Limb (tissue), 2 donors: ENCODE measurements around the gene SLC14A1.

ENCODE experiments used
- DNase-seq, 2 donors: peaks; one replicate each; pipeline ENCODE4 v3.0.0-alpha.2; 2016; ENCODE audit errors: extremely low spot score in 2 of 2

Gene SLC14A1

DNA sequence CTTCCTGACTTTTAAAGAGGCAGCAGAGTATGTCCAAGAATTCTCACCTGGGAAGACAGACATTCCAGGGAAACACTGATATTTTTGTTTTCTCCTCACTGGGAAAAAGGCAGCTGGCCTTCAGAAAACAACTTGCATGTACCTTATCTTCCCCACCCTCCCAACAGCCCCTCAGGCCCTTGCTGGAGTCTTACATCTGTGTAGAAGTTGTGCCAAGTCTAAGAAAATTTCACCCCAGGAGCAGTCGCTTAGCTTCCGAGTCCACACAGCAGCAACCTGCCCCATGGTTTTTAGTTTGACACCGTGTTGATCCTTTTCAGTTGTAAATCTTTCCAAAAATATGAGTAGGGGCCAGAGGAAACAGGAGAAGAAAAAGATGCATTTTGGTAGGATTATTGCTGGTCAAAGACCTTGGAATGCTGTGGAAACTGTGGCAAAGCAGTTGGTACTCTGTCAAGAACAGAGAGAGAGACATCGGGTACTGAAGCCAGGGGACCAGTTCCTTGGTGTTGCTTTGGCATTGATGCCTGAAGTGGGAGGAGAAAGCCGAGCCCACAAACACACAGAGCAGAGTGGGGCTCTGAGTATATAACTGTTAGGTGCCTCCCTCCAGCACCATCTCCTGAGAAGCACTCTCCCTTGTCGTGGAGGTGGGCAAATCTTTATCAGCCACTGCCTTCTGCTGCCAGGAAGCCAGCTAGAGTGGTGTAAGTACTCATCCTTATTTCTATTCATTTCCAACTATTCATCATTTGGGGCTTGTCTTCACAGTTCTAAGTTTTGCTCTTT is at the start of gene SLC14A1:
TSS of gene SLC14A1 (plus strand) at position 615 of the 789 bp plus-strand sequence. CDS start 6,140 bp downstream, outside the sequence.
- no peak for DNase-seq

- no peak for DNase-seq
These were observed 46.6 kb upstream of the SLC14A1 start for GRCh38 chr18:45677276-45677807.

- DNase-seq, result no peak
These were observed 45.5 kb upstream of the SLC14A1 start for GRCh38 chr18:45678441-45678840.

GRCh38 chr18:45678850-45679249 is 45.1 kb upstream of the SLC14A1 start:
- DNase-seq, result no peak

DNA sequence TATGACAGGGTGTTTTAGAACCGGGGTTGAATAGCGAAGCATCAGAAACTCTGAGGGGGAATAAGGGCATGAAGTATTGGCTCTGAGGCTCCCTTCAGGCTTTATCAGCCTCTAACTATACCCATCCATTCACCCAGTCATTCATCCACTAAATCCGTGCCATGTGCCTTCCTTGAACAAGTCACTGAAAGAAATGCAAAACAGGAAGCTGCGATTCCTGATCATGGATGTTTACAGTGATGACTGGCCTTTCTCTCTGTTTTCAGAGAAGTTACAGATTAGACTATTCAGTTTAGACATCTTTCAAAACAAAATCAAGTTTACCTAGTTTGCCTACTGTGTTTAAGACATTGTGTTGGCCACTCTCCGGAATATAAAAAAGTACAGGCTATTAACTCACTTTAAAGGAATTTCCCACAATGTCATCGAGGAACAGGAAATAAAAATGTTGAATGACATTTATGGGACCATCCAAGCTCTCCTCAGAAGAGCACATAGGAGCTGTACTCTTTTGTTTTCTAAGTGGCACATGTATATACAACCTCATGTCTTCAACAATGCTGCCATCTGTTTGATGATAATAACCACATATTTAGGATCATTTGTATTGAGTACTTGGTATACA is 43.8 kb upstream of the SLC14A1 start:
- DNase-seq, result no peak

DNA sequence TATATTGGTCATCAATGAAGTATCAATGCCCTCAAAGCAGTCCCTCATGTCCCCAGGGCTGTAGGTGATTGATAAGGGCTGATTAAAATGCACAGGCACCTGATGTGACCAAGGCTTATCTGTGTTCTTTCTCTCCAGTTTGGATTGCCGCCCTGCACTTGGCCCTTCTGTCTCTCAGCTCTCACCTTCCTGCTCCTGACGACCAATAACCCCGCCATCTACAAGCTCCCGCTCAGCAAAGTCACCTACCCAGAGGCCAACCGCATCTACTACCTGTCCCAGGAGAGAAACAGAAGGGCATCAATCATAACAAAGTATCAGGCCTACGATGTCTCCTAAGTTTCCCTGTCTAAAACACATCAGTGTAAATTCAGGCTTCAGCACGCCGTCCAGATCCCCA is 41.8 kb upstream of the SLC14A1 start:
- no peak for DNase-seq

DNA sequence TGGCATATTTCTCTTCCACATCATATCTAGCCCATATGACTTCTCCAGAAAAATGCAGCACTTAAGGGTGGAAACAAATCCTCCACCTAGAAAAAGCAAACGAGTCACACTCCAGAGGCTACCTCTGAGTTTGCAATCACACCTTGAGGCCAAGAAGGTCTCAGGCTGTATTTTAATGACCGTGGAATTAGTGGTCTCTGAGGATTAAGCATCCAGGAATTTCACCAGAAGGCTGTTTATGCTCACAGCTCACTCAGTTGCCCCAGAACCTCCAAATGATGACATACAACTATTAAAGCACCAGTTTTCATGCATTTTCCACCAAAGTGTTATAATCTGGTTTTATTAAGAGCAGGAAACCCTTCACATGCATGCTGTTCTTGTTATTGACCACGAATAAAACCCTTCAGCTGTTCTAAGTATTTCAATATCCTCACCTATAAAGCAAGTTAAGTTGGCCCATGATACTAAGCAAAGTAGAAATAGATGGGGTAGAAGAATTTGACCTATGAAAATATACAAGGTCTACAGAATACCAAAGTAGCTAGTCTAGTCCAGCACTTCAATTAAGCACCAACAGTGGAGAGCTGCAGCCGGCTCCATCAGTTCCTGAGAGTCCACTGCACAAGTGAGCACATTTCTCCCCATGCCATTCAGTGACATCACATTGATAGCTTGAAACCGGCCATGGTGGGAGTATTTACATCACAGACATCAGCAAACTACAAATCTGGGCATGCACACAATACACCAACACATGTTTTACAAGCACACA is 39.5 kb upstream of the SLC14A1 start:
- DNase-seq, result no peak

DNA sequence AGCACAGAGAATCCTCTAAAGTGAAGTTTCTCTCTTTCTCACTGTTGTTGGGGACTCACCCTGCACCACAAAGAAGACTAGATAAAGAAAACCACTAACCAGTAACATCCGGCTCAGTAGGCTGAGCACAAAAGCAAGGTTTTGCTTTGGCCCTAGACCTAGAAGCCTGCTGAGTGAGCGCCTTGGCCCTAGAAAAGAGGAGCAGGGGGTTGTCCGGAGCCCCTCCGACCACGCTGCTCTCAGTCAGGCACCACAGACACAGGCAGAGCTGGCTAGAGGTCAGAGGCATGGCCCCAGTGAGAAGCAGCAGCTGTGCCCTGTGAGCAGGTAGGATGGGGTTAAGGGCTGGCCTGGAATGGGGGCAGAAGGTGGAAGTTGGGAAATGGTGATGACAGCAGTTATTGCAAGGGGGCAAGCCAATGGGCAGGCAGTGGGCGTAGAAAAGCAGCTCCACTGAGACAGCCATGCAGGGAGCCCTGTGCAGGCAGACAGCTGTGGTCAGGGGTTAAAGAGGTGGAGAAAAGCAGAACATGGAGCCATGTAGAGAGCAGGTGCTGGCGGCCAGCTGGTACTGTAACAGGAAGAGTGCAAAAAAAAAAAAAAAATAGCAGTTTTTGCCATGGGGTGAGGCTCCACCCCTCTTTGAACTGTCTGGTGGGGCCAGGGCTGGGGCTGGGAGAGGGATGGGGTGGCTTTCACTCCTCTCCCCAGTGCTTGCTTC is 36.9 kb upstream of the SLC14A1 start:
- no peak for DNase-seq

GRCh38 chr18:45687621-45688020 is 36.4 kb upstream of the SLC14A1 start:
- no peak for DNase-seq

DNA sequence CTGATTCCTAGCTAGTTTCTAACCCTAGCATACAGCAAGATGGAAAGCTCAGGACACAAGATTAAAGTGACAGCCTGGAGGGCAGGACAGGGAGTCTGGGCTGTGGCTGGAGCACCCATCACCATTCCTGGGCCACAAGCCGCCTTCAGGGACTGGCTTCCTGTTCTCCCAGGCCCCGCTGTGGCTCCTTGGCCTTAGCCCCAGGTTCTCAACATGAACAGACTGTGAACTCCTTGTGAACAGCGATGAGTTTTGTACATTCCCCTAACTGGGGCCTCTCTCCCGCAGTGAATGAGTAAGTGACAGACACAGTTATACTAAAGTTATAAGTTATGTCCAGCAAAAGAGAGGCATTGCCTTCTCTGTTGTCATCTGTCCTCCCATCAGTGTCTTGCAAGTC is 35.9 kb upstream of the SLC14A1 start:
- no peak for DNase-seq

- DNase-seq, result no peak
These were observed 35.1 kb upstream of the SLC14A1 start for GRCh38 chr18:45688833-45689232.

- no peak for DNase-seq
These were observed 34.6 kb upstream of the SLC14A1 start for GRCh38 chr18:45689396-45689795.

DNA sequence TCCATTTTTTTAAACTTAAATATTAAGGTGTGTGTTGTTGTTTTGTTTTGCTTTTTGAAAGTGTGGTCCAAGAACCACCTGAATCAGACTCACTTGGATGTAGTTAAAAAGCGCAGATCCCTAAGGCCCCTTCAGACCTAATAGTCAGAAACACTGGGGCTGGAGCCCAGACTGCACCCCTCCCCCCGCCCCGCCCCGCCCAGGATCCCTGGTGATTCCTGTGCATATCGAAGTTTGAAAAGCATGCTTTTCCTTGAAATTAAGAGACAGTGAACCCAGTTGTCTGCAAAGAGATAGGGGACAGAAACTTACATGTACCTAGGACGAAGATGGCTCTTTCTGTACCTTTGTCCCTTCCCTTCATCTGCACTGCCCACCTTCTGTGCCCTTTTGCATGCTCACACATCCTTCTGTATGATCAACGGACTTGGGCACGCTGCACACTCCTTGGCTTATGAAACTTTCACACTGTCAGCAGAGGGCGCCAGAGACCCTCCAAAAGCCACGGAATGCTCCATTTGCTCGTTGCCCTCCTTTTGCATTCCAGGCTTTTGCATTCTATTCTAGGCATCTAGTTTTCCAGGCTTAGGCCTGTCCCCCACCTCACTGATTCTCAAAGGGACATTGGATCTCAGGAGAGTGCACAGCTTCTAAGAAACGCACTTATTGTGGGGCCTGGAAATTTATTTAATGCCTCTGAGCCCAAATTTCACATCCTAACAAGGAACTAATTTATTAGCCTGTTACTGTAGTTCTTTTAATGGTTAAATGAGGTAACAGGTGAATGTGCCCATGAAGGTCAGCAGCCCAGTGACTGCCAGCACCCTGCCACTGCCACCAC is 32.8 kb upstream of the SLC14A1 start:
- peak; percentile 69 to 87 for DNase-seq

- no peak for DNase-seq
These were observed 32.2 kb upstream of the SLC14A1 start for GRCh38 chr18:45691816-45692179.

DNA sequence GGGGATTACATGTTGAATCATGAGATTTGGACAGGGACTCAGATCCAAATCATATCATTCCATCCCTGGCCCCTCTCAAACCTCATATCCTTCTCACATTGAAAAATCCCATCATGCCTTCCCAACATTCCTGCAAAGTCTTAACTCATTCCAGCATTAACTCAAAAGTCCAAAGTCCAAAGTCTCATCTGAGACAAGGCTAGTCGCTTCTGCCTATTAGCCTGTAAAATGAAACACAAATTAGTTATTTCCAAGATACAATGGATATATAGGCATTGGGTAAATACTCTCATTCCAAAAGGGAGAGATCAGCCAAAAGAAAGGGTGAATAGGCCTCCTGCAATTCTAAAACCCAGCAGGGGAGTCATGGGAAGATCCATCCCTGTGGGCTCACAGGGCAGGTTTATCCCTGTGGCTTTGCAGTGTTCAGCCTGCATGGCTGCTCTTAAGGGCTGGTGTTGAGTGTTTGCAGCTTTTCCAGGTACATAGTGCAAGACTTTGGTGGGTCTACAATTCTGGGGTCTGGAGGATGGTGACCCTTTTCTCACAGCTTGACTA is 21.2 kb upstream of the SLC14A1 start:
- DNase-seq, result no peak

DNA sequence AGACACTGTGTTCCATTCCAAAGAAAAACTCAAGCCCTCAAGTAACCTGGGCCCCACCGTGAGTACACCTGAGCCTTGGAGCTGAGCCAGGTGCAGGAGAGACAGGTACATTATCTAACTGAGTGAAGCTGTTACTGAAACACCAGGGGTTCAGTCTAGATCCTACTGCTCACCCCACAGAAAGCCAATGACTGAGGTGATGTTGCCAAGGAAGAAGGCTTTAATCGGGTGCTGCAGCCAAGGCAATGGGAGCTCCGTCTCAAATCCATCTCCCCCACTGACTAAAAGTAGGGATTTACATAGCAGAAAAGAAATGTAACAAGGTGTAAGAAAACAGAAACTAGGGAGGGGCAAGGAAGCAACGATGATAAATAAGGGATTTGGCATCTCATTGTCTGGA is 15.2 kb upstream of the SLC14A1 start:
- DNase-seq, result no peak

GRCh38 chr18:45712061-45712460 is 11.9 kb upstream of the SLC14A1 start:
- no peak for DNase-seq

DNA sequence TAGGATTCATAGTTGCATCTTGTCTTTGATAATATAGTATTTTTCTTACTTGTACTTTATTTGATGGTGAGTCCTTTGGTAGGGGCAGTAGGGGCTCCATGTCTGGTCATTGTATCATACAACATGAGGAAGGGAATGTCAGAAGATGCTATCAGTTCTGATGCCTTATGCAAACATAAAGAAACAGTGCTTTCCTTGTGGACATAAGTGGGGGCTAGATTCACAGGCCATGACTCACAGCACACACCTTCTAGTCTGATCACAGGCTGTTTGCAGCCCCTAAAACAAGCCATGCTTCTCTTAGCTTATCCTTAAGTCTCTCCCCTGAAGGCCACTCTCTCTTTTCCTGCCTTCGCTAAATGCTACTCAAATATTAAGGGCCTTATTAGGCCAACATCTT is 10.7 kb upstream of the SLC14A1 start:
- DNase-seq, result no peak

GRCh38 chr18:45715212-45715780 is 8.7 kb upstream of the SLC14A1 start:
- DNase-seq, result no peak

- DNase-seq, result no peak
These were observed 4.9 kb upstream of the SLC14A1 start for GRCh38 chr18:45719106-45719505.
